Neural progenitor cell (in vitro differentiated cells): ENCODE measurements around the gene COQ7.

ENCODE experiments used
- CTCF ChIP-seq: fragments of 200-600 bp; sonication (generic); IDR thresholded peaks from 2 replicates; pipeline ENCODE4 v1.5.1; 2017; ENCODE audit warnings: antibody characterized with exemption, mild to moderate bottlenecking
- EZH2 ChIP-seq: fragments of 200-600 bp; sonication (generic); IDR thresholded peaks from 2 replicates; pipeline ENCODE4 v1.6.1; 2017; ENCODE audit warnings: antibody characterized with exemption, mild to moderate bottlenecking, moderate library complexity

GRCh38 chr16:19114359-19115147, 47.1 kb downstream of the COQ7 start:
- TF ChIP-seq CTCF (no peak), EZH2 (peak; percentile 60)
